G401.6 (cell line): ENCODE measurements around the gene DTX4.
"Not testable (repeated sequence)": the region's sequence is repeated elsewhere in the genome, so short reads cannot be mapped to it uniquely, and the experiment has no call there.

ENCODE experiments used
- FAIRE-seq: peaks from 2 replicates; lab custom pipeline; 2012; peaks lifted over from hg19 to GRCh38; lab: Jason Lieb, UNC

Gene DTX4

DNA sequence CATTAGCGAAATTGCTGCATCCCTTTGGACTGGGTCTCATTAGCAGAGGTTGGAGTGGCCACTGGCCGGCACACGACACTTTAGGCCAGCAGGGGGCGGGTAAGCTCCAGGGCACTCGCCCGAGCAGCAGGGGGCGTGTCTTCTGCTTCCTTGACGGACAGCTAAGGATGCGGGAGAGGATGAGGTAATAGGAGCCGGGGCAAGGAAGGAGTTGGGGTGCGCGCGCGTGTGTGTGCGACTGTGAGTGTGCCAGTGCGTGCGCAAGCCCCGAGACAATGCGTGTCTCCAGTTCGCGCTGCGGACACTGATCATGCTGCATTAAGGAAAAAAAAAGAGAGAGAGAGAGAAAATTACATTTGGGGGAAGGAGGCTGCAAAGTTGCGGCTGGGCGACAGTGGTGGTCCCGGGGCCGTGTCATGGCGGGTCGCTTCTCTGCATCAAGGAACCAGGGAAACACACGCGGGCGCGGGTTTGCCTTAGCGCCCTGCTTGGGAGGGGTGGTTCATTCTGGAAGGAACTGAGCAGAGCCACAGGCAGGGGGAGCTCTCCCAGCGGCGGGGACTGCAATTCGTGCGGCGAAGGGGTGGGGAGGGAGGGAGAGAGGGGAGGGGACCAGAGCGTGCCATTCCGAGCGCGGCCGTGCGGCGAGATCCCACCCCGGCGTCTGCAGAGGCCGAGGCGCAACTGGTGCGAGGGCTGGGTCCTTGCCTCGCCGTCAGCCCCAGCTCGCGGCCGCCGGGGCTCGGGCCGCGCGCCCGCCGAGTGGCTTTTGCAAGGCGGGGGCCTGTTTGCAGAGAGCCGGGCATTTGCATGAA, at the start of gene DTX4:
DTX4 (plus strand) TSS at position 625 of the 815 bp plus-strand sequence. CDS start 464 bp downstream, outside the sequence.
- FAIRE-seq, result no peak

DNA sequence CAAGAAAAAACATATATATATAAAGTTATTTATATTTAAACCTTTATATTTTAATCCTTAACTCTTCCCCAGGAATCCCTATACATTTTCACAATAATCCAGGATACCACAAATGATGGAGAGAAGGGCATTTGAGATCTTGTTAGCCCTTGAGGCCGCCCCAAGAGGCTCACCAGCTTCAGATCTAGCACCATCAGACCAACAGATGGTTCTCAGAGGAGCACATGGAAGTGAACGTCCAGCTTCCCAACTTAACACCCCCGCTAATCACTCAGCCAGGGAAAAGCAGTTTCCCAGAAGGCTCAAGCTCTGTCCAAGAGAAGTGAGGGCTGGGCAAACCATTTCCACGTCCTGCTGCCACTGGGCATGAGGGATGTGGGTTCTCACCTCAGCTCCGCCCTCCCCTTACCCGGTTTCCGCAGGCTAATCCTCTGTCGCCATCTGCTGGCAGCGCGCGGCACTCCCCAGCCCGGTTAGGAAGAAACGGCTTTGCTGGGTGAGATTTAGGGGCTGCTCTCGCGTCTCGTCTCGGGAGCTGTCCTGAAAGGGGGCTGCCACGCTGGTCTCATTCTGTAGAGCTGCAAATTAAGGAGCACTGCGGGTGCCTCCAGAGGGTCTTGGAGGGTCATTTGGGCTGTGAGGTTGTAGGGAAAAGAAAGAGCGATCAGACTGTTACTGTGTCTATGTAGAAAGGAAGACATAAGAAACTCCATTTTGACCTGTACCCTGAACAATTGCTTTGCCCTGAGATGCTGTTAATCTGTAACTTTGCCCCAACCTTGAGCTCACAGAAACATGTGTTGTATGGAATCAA, 36.1 kb upstream of the DTX4 start:
- no peak for FAIRE-seq

DNA sequence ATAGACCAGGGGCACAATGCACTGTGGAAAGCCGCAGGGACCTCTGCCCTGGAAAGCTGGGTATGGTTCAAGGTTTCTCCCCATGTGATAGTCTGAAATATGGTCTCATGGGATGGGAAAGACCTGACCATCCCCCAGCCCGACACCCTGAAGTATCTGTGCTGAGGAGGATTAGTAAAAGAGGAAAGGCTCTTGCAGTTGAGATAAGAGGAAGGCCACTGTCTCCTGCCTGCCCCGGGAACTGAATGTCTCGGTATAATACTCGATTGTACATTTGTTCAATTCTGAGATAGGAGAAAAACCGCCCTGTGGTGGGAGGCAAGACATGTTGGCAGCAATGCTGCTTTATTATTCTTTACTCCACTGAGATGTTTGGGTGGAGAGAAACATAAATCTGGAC, 35.4 kb upstream of the DTX4 start:
- FAIRE-seq, result not testable (repeated sequence)

DNA sequence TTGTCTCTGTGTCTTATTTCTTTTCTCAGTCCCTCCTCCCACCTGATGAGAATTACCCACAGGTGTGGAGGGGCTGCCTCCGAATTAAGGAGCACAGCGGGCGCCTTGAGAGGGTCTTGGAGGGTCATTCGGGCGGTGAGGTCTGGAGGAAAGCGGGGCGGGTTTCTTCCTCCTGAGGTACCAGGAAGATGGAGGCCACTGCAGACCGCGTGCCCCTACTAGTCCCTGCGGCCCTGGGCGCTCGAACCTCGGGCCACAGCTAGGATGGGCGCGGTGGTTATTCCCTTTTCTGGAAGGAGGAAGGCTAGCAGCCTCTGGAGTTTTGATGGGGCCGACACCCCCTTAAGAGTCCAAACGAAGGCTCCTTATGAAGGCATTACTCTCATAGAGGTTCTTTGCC, 34.7 kb upstream of the DTX4 start:
- FAIRE-seq, result no peak

DNA sequence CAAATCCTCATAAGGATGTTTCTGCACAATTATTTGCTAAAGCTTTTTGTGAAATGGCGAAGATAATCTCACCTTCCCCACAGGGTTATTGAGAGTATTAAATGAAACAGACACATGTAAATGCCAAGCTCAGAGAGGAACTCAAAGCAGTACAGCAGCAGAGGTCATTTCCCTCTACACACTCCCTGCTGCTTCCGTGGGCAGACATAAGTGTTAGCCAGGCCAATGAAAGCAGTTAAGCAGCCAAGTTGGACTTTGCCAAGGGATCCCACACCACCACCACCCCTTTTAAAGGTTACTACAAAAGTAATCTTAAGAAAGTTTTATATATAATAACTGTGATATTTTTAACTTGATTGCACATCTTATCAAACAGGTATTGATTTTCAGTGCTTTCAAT, 33.3 kb upstream of the DTX4 start:
- FAIRE-seq, result no peak

DNA sequence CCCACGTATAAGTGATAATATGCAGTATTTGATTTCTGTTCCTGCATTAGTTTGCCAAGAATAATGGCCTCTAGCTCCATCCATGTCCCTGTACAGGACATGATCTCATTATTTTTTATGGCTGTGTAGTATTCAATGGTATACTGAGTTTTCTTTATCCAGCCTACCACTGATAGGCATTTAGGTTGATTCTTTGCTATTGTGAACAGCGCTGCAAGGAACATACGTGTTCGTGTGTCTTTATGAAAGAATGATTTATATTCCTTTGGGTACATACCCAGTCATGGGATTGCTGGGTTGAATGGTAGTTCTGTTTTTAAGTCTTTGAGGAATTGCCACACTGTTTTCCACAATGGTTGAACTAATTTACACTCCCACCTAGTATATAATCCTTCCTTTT, 30.7 kb upstream of the DTX4 start:
- no peak for FAIRE-seq

DNA sequence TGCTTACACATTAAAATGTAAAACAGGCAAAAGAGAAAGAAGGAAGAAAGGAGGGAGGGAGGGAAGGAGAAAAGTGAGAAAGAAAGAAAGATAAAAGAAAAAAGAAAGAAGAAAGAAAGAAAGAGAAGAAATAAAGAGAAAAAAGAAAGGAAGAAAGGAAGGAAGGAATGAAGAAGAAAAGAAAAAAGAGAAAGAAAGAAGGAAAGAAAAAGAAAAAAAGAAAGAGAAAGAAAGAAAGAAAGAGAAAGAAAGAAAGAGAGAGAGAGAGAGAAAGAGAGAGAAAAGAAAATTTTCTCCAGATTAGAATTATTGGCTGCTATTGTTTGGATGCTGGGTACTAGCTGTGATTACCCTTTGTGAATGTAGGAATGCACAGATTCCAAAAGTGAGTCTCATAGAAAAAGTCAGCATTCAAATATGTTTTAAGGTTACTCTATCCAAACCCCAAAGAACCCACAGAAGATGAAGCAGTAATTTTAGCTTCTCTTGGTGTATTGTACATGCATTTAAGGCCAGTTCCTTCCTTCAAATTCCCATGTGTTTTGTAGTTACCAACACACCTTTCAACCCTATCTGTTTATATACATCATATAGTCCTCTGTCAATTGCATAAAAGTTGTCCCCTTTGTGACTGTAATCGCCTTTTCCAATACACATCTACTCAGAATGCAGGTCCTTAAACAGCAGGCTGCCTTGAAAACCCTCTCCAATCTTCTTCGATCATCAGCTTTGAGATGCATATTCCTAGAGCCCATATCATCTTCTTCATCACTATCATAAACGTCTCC, 30.1 kb upstream of the DTX4 start:
- FAIRE-seq, result no peak

DNA sequence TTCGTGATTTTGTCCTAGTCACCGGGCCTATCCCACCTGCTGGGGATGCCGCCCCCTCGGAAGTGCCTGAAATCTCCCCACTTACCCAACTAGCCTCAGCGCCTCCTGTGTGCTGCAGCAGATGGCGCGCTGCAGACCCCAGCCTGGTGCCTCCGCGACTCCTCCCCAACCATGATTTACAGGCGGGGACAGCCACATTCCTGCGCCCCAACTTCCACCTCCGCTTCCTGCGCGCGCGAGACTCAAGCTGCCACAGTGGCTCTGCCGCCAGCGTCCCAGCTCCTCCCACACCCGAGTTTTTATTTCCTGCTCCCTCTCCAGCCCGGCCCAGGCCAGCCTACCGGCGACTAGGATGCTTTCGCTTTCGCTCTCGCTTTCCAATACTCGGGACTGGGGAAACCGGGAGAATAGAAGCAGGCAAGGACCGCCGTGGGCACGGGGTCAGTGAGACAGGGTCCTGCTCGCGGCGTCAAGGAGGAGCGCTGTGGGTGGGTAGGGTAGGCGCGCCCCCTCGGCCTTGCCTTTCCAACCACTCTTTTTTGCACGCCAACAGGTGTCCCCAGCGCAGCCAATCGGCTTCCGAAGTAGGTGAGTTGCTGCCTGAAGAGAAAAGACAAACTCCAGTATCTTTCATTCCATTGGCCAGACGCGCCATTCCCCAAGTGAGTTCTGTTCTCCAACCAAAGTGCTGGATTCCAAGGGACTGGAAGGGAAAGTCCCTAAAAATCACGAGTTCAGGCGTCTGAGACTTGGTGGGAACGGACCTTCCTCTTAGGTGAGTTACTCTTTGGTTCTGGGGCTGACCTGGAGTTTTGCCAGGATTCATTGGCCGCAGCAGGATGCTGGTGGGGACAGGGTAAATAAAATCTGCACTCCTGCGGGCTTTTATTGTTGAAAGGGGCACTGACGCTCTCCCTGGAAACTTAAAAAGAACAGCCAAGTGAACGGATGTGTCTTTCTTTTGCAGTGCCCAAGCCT, 29.1 kb upstream of the DTX4 start, which contains the start of gene FAM111A:
FAM111A (plus strand) TSS at position 327 of the 978 bp plus-strand sequence. CDS start 6,017 bp downstream, outside the sequence.
- no peak for FAIRE-seq

DNA sequence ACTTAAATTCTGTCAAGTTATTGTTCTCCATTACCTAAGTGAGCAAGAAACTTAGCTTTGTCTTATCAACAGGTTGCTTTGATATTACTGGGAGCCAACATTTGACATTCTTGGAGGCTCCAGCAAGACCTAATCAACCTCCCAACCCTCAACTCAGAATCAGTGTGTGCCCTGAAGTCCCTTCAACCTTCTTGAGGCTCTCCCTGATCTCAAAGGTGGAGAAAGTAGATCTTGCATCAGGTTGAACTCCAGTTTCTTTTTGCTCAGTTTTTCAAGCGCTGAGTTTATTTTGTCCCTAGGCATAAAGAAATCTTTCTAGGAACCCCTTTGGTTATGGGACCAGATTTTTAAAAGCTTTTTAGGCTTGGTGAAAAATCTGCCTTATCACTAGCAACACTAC, 27.8 kb upstream of the DTX4 start:
- no peak for FAIRE-seq

DNA sequence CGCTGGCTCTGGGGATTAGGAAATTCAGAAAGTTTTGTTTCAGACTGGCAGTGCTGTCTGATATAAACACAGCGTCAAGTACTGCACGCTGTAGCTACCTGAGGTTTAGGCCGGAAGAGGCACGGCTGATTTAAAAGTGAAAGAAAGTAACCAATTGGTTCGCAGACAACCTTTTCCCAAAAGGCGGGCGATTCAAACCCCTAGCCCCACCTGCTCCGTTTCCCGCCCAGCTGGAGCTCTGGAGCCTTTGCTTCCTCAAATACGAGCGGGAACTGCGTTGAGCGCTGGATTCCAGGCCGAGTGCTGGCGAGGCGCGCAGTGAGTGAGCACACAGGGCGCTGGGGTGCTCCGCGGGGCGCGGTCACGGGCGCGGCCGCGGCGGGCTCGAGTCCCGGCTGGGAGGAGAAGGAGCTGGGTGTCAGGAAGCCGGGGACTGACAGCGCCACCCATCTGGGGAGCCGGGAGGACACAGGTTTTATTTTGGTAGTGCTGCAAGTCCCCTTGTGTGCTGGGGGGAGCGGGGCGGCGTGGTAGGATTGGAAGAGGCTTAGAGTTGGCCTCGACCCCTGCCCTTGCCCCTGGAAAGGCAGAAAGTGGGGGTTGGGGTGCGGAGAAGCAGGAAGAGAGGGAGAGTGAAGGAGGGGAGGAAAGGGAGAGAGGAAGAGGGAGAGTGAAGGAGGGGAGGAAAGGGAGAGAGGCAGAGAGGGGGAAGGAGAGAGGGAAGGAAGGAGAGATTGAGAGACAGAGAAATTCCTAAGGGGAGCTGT, 27.2 kb upstream of the DTX4 start:
- no peak for FAIRE-seq

DNA sequence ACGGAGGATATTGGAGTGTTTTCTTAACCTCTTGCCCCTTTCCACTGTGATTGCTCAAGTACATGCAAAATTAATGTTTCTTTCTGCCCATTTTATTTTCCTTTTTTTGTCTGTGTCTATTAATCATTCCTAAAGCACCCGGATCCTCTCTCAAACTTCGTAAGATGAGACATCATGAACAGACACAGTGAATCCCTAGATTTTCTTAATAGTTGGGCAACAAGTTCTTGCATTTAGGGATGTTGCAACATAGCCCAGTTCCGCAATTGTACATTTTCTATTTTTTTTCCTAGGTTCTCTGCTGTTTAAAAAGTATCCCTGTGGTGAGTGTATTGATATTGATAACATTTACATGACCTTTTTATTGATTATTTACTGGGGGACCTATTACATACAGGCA, 26.4 kb upstream of the DTX4 start:
- FAIRE-seq, result no peak

DNA sequence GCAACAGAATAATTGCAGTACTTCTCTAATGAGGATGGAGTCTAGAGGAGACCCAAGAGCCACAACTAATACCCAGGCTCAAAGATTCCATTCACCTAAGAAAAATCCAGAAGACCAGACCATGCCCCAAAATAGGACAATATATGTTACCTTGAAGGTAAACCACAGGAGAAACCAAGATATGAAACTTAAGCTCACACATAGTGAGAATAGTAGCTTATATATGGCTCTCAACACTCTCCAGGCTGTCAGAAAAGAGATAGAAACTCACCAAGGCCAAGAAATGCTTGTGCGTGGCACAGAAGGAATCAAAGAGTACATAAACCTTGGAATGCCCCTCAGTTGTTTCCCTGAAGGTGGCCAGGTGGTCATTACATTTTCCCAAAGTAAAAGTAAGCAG, 20.2 kb upstream of the DTX4 start:
- FAIRE-seq, result no peak

DNA sequence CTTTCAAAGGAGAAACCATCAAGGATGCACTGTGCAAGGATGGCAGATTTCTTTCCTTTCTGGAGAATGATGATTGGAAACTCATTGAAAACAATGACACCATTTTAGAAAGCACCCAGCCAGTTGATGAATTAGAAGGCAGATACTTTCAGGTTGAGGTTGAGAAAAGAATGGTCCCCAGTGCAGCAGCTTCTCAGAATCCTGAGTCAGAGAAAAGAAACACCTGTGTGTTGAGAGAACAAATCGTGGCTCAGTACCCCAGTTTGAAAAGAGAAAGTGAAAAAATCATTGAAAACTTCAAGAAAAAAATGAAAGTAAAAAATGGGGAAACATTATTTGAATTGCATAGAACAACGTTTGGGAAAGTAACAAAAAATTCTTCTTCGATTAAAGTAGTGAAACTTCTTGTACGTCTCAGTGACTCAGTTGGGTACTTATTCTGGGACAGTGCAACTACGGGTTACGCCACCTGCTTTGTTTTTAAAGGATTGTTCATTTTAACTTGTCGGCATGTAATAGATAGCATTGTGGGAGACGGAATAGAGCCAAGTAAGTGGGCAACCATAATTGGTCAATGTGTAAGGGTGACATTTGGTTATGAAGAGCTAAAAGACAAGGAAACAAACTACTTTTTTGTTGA, 19.5 kb upstream of the DTX4 start:
- FAIRE-seq, result no peak

DNA sequence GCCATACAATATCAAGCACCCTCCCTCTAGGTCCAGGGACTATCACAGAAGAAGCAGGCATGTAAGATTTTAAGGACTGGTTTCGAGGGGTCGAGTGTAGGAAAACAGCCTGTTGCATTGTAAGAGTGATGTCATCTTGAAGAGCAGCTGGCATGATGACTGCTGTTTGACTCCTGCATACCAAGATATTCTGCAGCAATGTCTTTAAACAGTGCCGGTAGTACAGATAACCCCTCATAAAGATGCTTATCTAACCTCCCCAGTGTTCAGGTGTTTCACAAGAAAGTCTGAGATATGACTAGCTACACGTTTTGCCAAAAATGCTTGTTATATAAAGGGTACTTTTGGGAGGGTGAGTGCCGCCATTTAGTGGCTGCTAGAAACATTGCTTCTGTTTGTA, 17.3 kb upstream of the DTX4 start:
- FAIRE-seq, result no peak

DNA sequence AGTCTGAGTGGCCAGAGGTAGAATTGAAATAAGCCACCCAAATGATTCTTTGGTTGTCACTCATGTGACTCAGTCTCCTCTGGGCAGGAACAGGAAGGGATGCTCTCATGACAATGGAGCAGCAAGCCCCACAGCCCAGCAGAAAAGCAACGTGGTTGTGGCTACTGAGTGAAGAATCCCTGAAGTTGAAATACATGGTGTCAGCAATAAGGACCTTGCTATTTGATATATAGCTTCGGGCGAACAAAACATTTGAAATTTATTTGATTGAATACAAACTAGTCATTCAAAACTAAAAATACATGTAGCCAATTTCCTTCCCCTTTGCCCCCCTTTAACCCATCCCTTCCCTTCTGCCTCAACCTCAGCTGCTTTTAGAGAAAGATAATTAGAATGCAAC, 14.5 kb upstream of the DTX4 start:
- no peak for FAIRE-seq

DNA sequence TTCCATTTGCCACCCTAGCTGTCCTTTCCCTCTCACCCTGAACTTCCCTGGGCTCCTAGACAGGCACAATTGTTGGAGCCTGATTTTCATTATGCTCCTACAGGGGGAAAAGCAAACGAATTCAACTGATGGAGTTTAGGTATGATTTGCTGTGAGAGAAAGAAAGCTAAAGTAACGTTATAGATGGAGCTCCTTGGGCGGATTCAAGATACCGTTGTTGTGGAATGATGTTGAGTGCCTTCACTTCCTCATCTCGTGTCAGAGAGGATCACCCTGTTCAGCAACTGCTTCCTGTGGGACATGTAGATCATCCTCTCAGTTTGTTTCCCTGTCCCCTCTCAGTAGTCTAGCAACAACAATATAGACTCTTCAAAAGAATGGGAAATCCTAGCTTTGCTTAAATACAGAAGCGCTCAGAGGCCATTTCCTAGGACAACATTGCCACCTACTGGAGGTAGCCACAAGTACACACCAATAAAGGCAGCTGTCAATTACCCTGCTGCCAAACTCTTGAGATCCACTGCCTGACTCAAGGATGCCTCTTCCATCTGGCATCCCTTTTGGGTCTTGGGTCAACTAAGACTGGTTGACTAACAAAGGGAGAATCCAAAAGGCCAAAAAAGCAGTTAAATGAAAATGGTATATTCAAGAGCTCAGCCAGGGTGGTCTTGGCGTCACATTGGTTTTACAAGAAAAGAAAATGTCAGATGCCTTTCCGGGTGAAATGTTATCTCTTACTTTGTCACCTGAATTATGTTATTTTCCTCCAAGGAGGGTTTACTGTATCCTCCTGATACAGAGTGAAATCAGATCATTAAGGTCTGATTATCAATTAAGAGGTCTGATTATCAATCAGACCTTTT, 13.5 kb upstream of the DTX4 start:
- peak; percentile 27 for FAIRE-seq

DNA sequence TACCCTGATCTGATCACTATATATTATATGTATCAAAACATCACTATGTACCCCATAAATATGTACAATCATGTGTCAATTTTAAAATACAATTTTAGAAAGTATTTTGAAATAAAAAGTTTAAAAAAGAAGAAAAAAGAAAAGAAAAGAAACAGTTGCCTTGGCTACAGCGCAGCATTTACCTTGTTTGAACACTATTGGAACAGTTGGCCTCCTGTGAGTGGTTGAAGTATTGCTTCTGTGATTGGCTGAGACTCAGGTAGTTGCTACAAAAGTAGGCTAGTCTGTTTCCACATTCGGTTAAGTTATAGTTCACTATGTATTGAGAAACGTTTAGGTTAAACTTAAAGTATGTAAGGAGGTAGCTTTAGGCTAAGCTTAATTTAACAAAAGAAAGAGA, 7.9 kb upstream of the DTX4 start:
- FAIRE-seq, result no peak

DNA sequence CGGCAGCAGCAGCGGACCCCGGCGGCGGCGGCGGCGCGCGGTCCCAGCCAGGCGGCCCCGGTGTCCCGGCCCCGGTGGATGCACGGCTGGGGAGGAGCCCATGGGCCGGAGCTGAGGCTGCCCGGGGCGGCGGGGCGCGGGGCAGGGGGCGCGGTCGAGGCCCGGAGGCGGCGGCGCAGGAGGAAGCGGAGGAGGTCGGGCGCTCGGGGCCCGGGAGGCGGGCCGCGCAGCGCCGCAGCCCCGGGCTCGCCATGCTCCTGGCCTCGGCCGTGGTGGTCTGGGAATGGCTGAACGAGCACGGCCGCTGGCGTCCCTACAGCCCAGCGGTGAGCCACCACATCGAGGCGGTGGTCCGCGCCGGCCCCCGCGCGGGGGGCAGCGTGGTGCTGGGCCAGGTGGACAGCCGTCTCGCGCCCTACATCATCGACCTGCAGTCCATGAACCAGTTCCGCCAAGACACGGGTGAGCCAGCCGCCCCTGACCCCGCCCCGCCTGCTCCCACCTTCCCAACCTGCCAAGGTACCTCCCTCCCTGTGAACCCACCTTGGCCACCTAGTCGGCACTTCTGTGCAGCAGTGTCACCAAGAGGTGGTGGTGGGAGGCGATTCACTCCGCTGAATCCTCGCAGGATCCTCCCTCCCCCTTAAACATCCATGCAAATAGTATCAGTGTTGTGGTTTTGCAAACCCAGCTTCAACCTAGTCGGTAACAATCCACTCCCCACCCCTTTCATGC, 580 bp downstream of the DTX4 start:
- FAIRE-seq, result no peak
